Neuronal stem cell (in vitro differentiated cells): ENCODE data around the gene DTWD1.
"Not testable (repeated sequence)": the region's sequence is repeated elsewhere in the genome, so short reads cannot be mapped to it uniquely, and the experiment has no call there.

Experiments used
- DNase-seq: peaks from one replicate; pipeline ENCODE4 v3.0.0-alpha.2; 2013; ENCODE audit warnings: low spot score
- H2AFZ ChIP-seq: one replicate; pipeline ENCODE4 v1.6.1; 2013; ENCODE audit warnings: mild to moderate bottlenecking, low read length, inconsistent platforms
- H2AK5ac ChIP-seq: 2 replicates; pipeline ENCODE4 v1.6.1; 2013; ENCODE audit warnings: low read depth, mild to moderate bottlenecking, inconsistent platforms, low read length, moderate library complexity, mixed read lengths
- H2BK120ac ChIP-seq: 2 replicates; pipeline ENCODE4 v1.6.1; 2013; ENCODE audit warnings: low read depth, mild to moderate bottlenecking, inconsistent platforms, low read length, moderate library complexity, mixed read lengths
- H2BK12ac ChIP-seq: one replicate; pipeline ENCODE4 v1.6.1; 2013; ENCODE audit warnings: low read length, inconsistent platforms
- H2BK15ac ChIP-seq: 2 replicates; pipeline ENCODE4 v1.6.1; 2013; ENCODE audit warnings: mild to moderate bottlenecking, low read length, inconsistent platforms, mixed read lengths
- H2BK5ac ChIP-seq: one replicate; pipeline ENCODE4 v1.6.1; 2013; ENCODE audit warnings: inconsistent platforms, mild to moderate bottlenecking, low read length, moderate library complexity
- H3K14ac ChIP-seq: one replicate; pipeline ENCODE4 v1.6.1; 2013; ENCODE audit warnings: low read length, inconsistent platforms
- H3K18ac ChIP-seq: 2 replicates; pipeline ENCODE4 v1.6.1; 2013; ENCODE audit warnings: low read length, inconsistent platforms
- H3K23ac ChIP-seq: 2 replicates; pipeline ENCODE4 v1.6.1; 2013; ENCODE audit warnings: low read depth, mild to moderate bottlenecking, mixed read lengths, low read length, inconsistent platforms; ENCODE audit not compliant: poor library complexity
- H3K27ac ChIP-seq: replicated peaks from 3 replicates; pipeline ENCODE4 v1.5.1; 2013; ENCODE audit warnings: low read length, inconsistent platforms
- H3K27me3 ChIP-seq, 3 experiments: 2 replicates each; pipeline ENCODE4 v1.6.1; 2013; ENCODE audit warnings: low read length in 3 of 3, mild to moderate bottlenecking in 2 of 3, inconsistent platforms in 1 of 3, low read depth in 1 of 3, mixed read lengths in 1 of 3, moderate library complexity in 1 of 3; ENCODE audit not compliant: control insufficient read depth in 3 of 3, insufficient read depth in 3 of 3
- H3K36me3 ChIP-seq, 2 donors: replicated peaks in 1 of 2; 2 replicates each; pipeline ENCODE4 v1.6.1; 2013; ENCODE audit warnings: low read length in 2 of 2; ENCODE audit not compliant: control insufficient read depth in 2 of 2, insufficient read depth in 2 of 2
- H3K4ac ChIP-seq: 2 replicates; pipeline ENCODE4 v1.6.1; 2013; ENCODE audit warnings: inconsistent platforms, mild to moderate bottlenecking, low read length, moderate library complexity
- H3K4me1 ChIP-seq, 2 donors: 1 replicate in 1 of 2; 2 replicates in 1 of 2; pipeline ENCODE4 v1.6.1; 2013; ENCODE audit warnings: low read length in 2 of 2, low read depth in 1 of 2; ENCODE audit not compliant: control insufficient read depth in 2 of 2, insufficient read depth in 1 of 2
- H3K4me2 ChIP-seq: one replicate; pipeline ENCODE4 v1.6.1; 2013; ENCODE audit warnings: mild to moderate bottlenecking, low read length, inconsistent platforms; ENCODE audit not compliant: insufficient read depth, poor library complexity, severe bottlenecking
- H3K4me3 ChIP-seq, 2 donors: 2 replicates each; pipeline ENCODE4 v1.5.1; 2013; ENCODE audit warnings: low read length in 2 of 2, mild to moderate bottlenecking in 2 of 2, inconsistent platforms in 1 of 2, moderate library complexity in 1 of 2
- H3K79me1 ChIP-seq: one replicate; pipeline ENCODE4 v1.6.1; 2013; ENCODE audit warnings: low read depth, mild to moderate bottlenecking, inconsistent platforms, low read length, moderate library complexity
- H3K9ac ChIP-seq: one replicate; pipeline ENCODE4 v1.6.1; 2013; ENCODE audit warnings: mild to moderate bottlenecking, low read depth, low read length, inconsistent platforms; ENCODE audit not compliant: poor library complexity
- H3K9me3 ChIP-seq, 2 donors: replicated peaks in 1 of 2; 2 replicates each; pipeline versions ENCODE3 to v1.6.1; 2013; ENCODE audit warnings: low read length in 2 of 2, mild to moderate bottlenecking in 2 of 2, inconsistent platforms in 1 of 2, low read depth in 1 of 2, mixed read lengths in 1 of 2, moderate library complexity in 1 of 2; ENCODE audit not compliant: control insufficient read depth in 2 of 2, insufficient read depth in 1 of 2
- H4K8ac ChIP-seq: one replicate; pipeline ENCODE4 v1.6.1; 2013; ENCODE audit warnings: low read depth, mild to moderate bottlenecking, inconsistent platforms, low read length, moderate library complexity
- H4K91ac ChIP-seq: one replicate; pipeline ENCODE4 v1.6.1; 2013; ENCODE audit warnings: low read length, low read depth, mild to moderate bottlenecking, inconsistent platforms; ENCODE audit not compliant: poor library complexity
- WGBS, 2 donors: extraction: QIAGEN DNeasy Blood & Tissue Kit; methylation state at CpG; one replicate each; pipeline ENCODE4 v1.1.7; 2013; ENCODE audit warnings: missing lambda C conversion rate in 2 of 2, mixed read lengths in 1 of 2; ENCODE audit not compliant: insufficient read length in 2 of 2, insufficient replicate concordance in 1 of 2; ENCODE audit errors: extremely low coverage in 2 of 2; 5-methylcytosine and 5-hydroxymethylcytosine counted together

The DTWD1 gene

DNA sequence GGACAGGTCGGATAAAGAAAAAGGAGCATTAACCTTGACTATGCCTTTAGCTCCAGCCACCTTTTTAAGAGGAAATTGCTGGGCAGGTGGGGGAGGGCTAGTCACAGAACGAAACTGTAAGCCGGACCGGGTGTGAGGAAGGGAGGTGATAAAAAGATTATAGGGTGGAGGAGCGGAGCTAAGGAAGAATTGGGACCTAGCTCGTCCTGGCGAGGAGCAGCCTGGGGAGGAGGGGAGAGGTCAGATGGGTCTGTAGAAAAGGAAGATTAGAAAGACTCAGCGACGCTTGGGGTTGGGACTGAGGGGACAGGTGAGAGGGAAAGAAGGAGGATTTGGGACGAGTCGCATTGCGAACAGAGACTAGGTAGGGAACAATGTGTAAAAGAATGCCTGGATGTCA is 82.1 kb downstream of the DTWD1 start:
- H2BK12ac ChIP-seq, H2BK120ac ChIP-seq, H3K4ac ChIP-seq, H3K23ac ChIP-seq, H3K36me3 ChIP-seq, H3K14ac ChIP-seq, H2BK5ac ChIP-seq, H3K27ac ChIP-seq, DNase-seq, H2AFZ ChIP-seq, H3K4me3 ChIP-seq, H2AK5ac ChIP-seq, H2BK15ac ChIP-seq, H3K79me1 ChIP-seq, H3K9me3 ChIP-seq, H3K9ac ChIP-seq, H3K18ac ChIP-seq, H3K4me2 ChIP-seq, H3K27me3 ChIP-seq, H4K91ac ChIP-seq, H3K4me1 ChIP-seq, H4K8ac ChIP-seq: not testable (repeated sequence)
- no CpG with 5 or more reads among the region's 12 CpGs for WGBS, 2 donors
